Measurements from ENCODE around the gene SLC2A13.
A peak's percentile ranks its signal among the peaks of the same experiment; 100 is the strongest.

SLC2A13 gene

GRCh38 chr12:40149673-40150260 lies 43.9 kb upstream of the SLC2A13 start:
- peak in 1 of 2 donors; percentile 27 for DNase-seq
- H2AFZ ChIP-seq (ENCODE audit: insufficient read depth, low read length, poor library complexity): no peak overlapping the region
- no peak overlapping the region for H2BK5ac ChIP-seq (ENCODE audit: low read depth, low read length, poor library complexity)
- H3K4me1 ChIP-seq (ENCODE audit: control insufficient read depth in 1 of 2, insufficient read depth in 2 of 2, low read length in 2 of 2): no peaks in the 10 kb centered on the region
- H3K9ac ChIP-seq (ENCODE audit: low read length): no peak overlapping the region
- no peak overlapping the region for H3K4me3 ChIP-seq (ENCODE audit: low read depth, low read length)
- H3K18ac ChIP-seq (ENCODE audit: low read length): no peak overlapping the region
- no peak overlapping the region for H4K8ac ChIP-seq (ENCODE audit: low read depth, low read length)
- H3K36me3 ChIP-seq (ENCODE audit: control insufficient read depth in 1 of 2, insufficient read depth in 2 of 2, low read length in 2 of 2): no peaks in the 10 kb centered on the region
- no peak overlapping the region for H2BK12ac ChIP-seq (ENCODE audit: low read length)
- H3K79me2 ChIP-seq (ENCODE audit: control insufficient read depth, insufficient read depth, low read length, poor library complexity): no peaks in the 10 kb centered on the region
- no peak overlapping the region for H3K4ac ChIP-seq (ENCODE audit: low read depth, low read length)
- no CpG with 5 or more reads among the region's 1 CpG for WGBS (ENCODE audit: extremely low coverage, insufficient coverage, insufficient read length)
- no peak overlapping the region for H2AK5ac ChIP-seq (ENCODE audit: low read length)
- H4K12ac ChIP-seq (ENCODE audit: low read depth, low read length): no peak overlapping the region
- H3K79me1 ChIP-seq (ENCODE audit: low read length): no peaks in the 10 kb centered on the region
- no peak overlapping the region for H3K27ac ChIP-seq (ENCODE audit: low read depth, low read length)
- no peaks in the 10 kb centered on the region for H3K27me3 ChIP-seq (ENCODE audit: insufficient read depth, low read length)
- H3K14ac ChIP-seq (ENCODE audit: low read length): no peak overlapping the region
- no peak overlapping the region for H4K91ac ChIP-seq (ENCODE audit: low read depth, low read length)
- H2BK120ac ChIP-seq (ENCODE audit: insufficient read depth, low read length, poor library complexity): no peak overlapping the region
- H3K4me2 ChIP-seq (ENCODE audit: low read length): no peak overlapping the region
- no peaks in the 10 kb centered on the region for H3K9me3 ChIP-seq (ENCODE audit: insufficient read depth, low read depth, low read length)
- H3K23ac ChIP-seq (ENCODE audit: low read length): no peak overlapping the region

- no peak for DNase-seq
- no peak overlapping the region for H3K9ac ChIP-seq (ENCODE audit: low read length)
- no peak overlapping the region for H4K12ac ChIP-seq (ENCODE audit: low read depth, low read length)
- H2AFZ ChIP-seq (ENCODE audit: insufficient read depth, low read length, poor library complexity): no peak overlapping the region
- no CpG with 5 or more reads among the region's 10 CpGs for WGBS (ENCODE audit: extremely low coverage, insufficient coverage, insufficient read length)
- no peak overlapping the region for H3K4ac ChIP-seq (ENCODE audit: low read depth, low read length)
- H3K36me3 ChIP-seq (ENCODE audit: control insufficient read depth in 1 of 2, insufficient read depth in 2 of 2, low read length in 2 of 2): no peaks in the 10 kb centered on the region
- H2BK12ac ChIP-seq (ENCODE audit: low read length): no peak overlapping the region
- H3K79me1 ChIP-seq (ENCODE audit: low read length): no peaks in the 10 kb centered on the region
- no peak overlapping the region for H3K27ac ChIP-seq (ENCODE audit: low read depth, low read length)
- H3K18ac ChIP-seq (ENCODE audit: low read length): no peak overlapping the region
- no peak overlapping the region for H2BK120ac ChIP-seq (ENCODE audit: insufficient read depth, low read length, poor library complexity)
- no peaks in the 10 kb centered on the region for H3K4me1 ChIP-seq (ENCODE audit: control insufficient read depth in 1 of 2, insufficient read depth in 2 of 2, low read length in 2 of 2)
- no peak overlapping the region for H4K8ac ChIP-seq (ENCODE audit: low read depth, low read length)
- no peaks in the 10 kb centered on the region for H3K27me3 ChIP-seq (ENCODE audit: insufficient read depth, low read length)
- H3K14ac ChIP-seq (ENCODE audit: low read length): no peak overlapping the region
- H3K4me3 ChIP-seq (ENCODE audit: low read depth, low read length): no peak overlapping the region
- H3K9me3 ChIP-seq (ENCODE audit: insufficient read depth, low read depth, low read length): no peaks in the 10 kb centered on the region
- H3K79me2 ChIP-seq (ENCODE audit: control insufficient read depth, insufficient read depth, low read length, poor library complexity): no peaks in the 10 kb centered on the region
- H4K91ac ChIP-seq (ENCODE audit: low read depth, low read length): no peak overlapping the region
- no peak overlapping the region for H3K23ac ChIP-seq (ENCODE audit: low read length)
- H2BK5ac ChIP-seq (ENCODE audit: low read depth, low read length, poor library complexity): no peak overlapping the region
- H2AK5ac ChIP-seq (ENCODE audit: low read length): no peak overlapping the region
- H3K4me2 ChIP-seq (ENCODE audit: low read length): no peak overlapping the region
Measured at GRCh38 chr12:40146800-40147797, 41.2 kb upstream of the SLC2A13 start.

GRCh38 chr12:40145896-40146295 lies 40.0 kb upstream of the SLC2A13 start:
- Histone ChIP-seq H3K27ac (ENCODE audit: low read depth, low read length) (no peak overlapping the region), H3K18ac (ENCODE audit: low read length) (no peak overlapping the region), H4K12ac (ENCODE audit: low read depth, low read length) (no peak overlapping the region), H2BK120ac (ENCODE audit: insufficient read depth, low read length, poor library complexity) (no peak overlapping the region), H4K8ac (ENCODE audit: low read depth, low read length) (no peak overlapping the region), H3K27me3 (ENCODE audit: insufficient read depth, low read length) (no peaks in the 10 kb centered on the region), H2BK12ac (ENCODE audit: low read length) (no peak overlapping the region), H3K4ac (ENCODE audit: low read depth, low read length) (no peak overlapping the region), H3K9ac (ENCODE audit: low read length) (no peak overlapping the region), H3K36me3 (ENCODE audit: control insufficient read depth in 1 of 2, insufficient read depth in 2 of 2, low read length in 2 of 2) (no peaks in the 10 kb centered on the region), H3K79me2 (ENCODE audit: control insufficient read depth, insufficient read depth, low read length, poor library complexity) (no peaks in the 10 kb centered on the region), H3K4me1 (ENCODE audit: control insufficient read depth in 1 of 2, insufficient read depth in 2 of 2, low read length in 2 of 2) (no peaks in the 10 kb centered on the region), H3K9me3 (ENCODE audit: insufficient read depth, low read depth, low read length) (no peaks in the 10 kb centered on the region), H3K79me1 (ENCODE audit: low read length) (no peaks in the 10 kb centered on the region), H2BK5ac (ENCODE audit: low read depth, low read length, poor library complexity) (no peak overlapping the region), H3K4me3 (ENCODE audit: low read depth, low read length) (no peak overlapping the region), H3K14ac (ENCODE audit: low read length) (no peak overlapping the region), H3K23ac (ENCODE audit: low read length) (no peak overlapping the region), H2AFZ (ENCODE audit: insufficient read depth, low read length, poor library complexity) (no peak overlapping the region), H2AK5ac (ENCODE audit: low read length) (no peak overlapping the region), H4K91ac (ENCODE audit: low read depth, low read length) (no peak overlapping the region), H3K4me2 (ENCODE audit: low read length) (no peak overlapping the region)
- DNase-seq: no peak
- WGBS (ENCODE audit: extremely low coverage, insufficient coverage, insufficient read length): no CpG with 5 or more reads among the region's 1 CpG

- H2BK12ac ChIP-seq (ENCODE audit: low read length): no peak overlapping the region
- H3K4me2 ChIP-seq (ENCODE audit: low read length): no peak overlapping the region
- H3K14ac ChIP-seq (ENCODE audit: low read length): no peak overlapping the region
- no peak for DNase-seq
- no peak overlapping the region for H4K8ac ChIP-seq (ENCODE audit: low read depth, low read length)
- H3K23ac ChIP-seq (ENCODE audit: low read length): no peak overlapping the region
- H3K4me1 ChIP-seq (ENCODE audit: control insufficient read depth in 1 of 2, insufficient read depth in 2 of 2, low read length in 2 of 2): no peaks in the 10 kb centered on the region
- no CpG with 5 or more reads among the region's 1 CpG for WGBS (ENCODE audit: extremely low coverage, insufficient coverage, insufficient read length)
- no peaks in the 10 kb centered on the region for H3K27me3 ChIP-seq (ENCODE audit: insufficient read depth, low read length)
- H3K36me3 ChIP-seq (ENCODE audit: control insufficient read depth in 1 of 2, insufficient read depth in 2 of 2, low read length in 2 of 2): no peaks in the 10 kb centered on the region
- H3K9ac ChIP-seq (ENCODE audit: low read length): no peak overlapping the region
- H2BK120ac ChIP-seq (ENCODE audit: insufficient read depth, low read length, poor library complexity): no peak overlapping the region
- no peak overlapping the region for H4K12ac ChIP-seq (ENCODE audit: low read depth, low read length)
- no peak overlapping the region for H3K27ac ChIP-seq (ENCODE audit: low read depth, low read length)
- H3K9me3 ChIP-seq (ENCODE audit: insufficient read depth, low read depth, low read length): no peaks in the 10 kb centered on the region
- H2AFZ ChIP-seq (ENCODE audit: insufficient read depth, low read length, poor library complexity): no peak overlapping the region
- H2BK5ac ChIP-seq (ENCODE audit: low read depth, low read length, poor library complexity): no peak overlapping the region
- no peaks in the 10 kb centered on the region for H3K79me2 ChIP-seq (ENCODE audit: control insufficient read depth, insufficient read depth, low read length, poor library complexity)
- H3K4me3 ChIP-seq (ENCODE audit: low read depth, low read length): no peak overlapping the region
- no peaks in the 10 kb centered on the region for H3K79me1 ChIP-seq (ENCODE audit: low read length)
- no peak overlapping the region for H2AK5ac ChIP-seq (ENCODE audit: low read length)
- H3K18ac ChIP-seq (ENCODE audit: low read length): no peak overlapping the region
- no peak overlapping the region for H4K91ac ChIP-seq (ENCODE audit: low read depth, low read length)
- no peak overlapping the region for H3K4ac ChIP-seq (ENCODE audit: low read depth, low read length)
Measured at GRCh38 chr12:40144023-40144422, 38.1 kb upstream of the SLC2A13 start.
